CD4-positive, alpha-beta T cell (primary cell): ENCODE data around the gene NRDC. TPM values are rescaled to one million over a fixed set of nuclear protein-coding genes. Genes with fewer than 3 reads are reported as not detected.

Experiments
- ATAC-seq: fragments of 200-7000 bp; cut with Tn5 transposase; one replicate; pipeline ENCODE4 v1.10.0; 2022; ENCODE audit warnings: mild to moderate bottlenecking; ENCODE audit not compliant: poor library complexity
- CTCF ChIA-PET: fragments of 350-600 bp; sonication (Branson Sonifier 250); formaldehyde crosslinking; loops from one replicate; lab custom pipeline; 2021; ENCODE audit warnings: antibody characterized with exemption, inconsistent platforms; lab: Charles Lee
- POLR2A ChIA-PET: fragments of 350-600 bp; sonication (Branson Sonifier 250); formaldehyde crosslinking; loops from one replicate; lab custom pipeline; 2021; ENCODE audit warnings: antibody characterized with exemption, inconsistent platforms; lab: Charles Lee
- DNase-seq, 14 experiments: peaks; one replicate each; pipeline ENCODE4 v3.0.0-alpha.2; 2013 to 2020; ENCODE audit warnings: mixed read lengths in 2 of 14
- H3K27ac ChIP-seq, 2 donors: one replicate each; pipeline versions ENCODE4 v1.5.1 to v1.7.0; 2013; ENCODE audit warnings: low read length in 2 of 2, low read depth in 1 of 2, mild to moderate bottlenecking in 1 of 2
- H3K27me3 ChIP-seq, 2 experiments: 1 replicate in 1 of 2; 2 replicates in 1 of 2; pipeline versions ENCODE4 v1.6.1 to v1.7.0; 2013; ENCODE audit warnings: low read length in 2 of 2, control low read depth in 1 of 2, mild to moderate bottlenecking in 1 of 2, moderate library complexity in 1 of 2; ENCODE audit not compliant: insufficient read depth in 2 of 2, control insufficient read depth in 1 of 2
- H3K36me3 ChIP-seq: one replicate; pipeline ENCODE4 v1.6.1; 2013; ENCODE audit warnings: low read length, control low read depth; ENCODE audit not compliant: insufficient read depth
- H3K4me1 ChIP-seq: one replicate; pipeline ENCODE4 v1.6.1; 2013; ENCODE audit warnings: low read length, control low read depth; ENCODE audit not compliant: insufficient read depth
- H3K4me3 ChIP-seq: one replicate; pipeline ENCODE4 v1.5.1; 2013; ENCODE audit warnings: mild to moderate bottlenecking, low read length, moderate library complexity
- H3K9me3 ChIP-seq, 2 experiments: 1 replicate in 1 of 2; 2 replicates in 1 of 2; pipeline versions ENCODE4 v1.6.1 to v1.7.0; 2013; ENCODE audit warnings: low read length in 2 of 2, mild to moderate bottlenecking in 2 of 2, control low read depth in 1 of 2, moderate library complexity in 1 of 2; ENCODE audit not compliant: control insufficient read depth in 1 of 2, insufficient read depth in 1 of 2
- H3K27ac Mint-ChIP-seq: one replicate; pipeline ENCODE4 v1.8.0; 2020; ENCODE audit warnings: mixed read lengths
- H3K27me3 Mint-ChIP-seq: one replicate; pipeline ENCODE4 v1.8.0; 2021; ENCODE audit warnings: mixed read lengths
- H3K36me3 Mint-ChIP-seq: one replicate; pipeline ENCODE4 v1.8.0; 2021; ENCODE audit warnings: low read depth, mixed read lengths
- H3K4me1 Mint-ChIP-seq: one replicate; pipeline ENCODE4 v1.8.0; 2021; ENCODE audit warnings: low read depth, mixed read lengths
- H3K4me3 Mint-ChIP-seq: one replicate; pipeline ENCODE4 v1.8.0; 2020; ENCODE audit warnings: mild to moderate bottlenecking, mixed read lengths
- H3K9me3 Mint-ChIP-seq: one replicate; pipeline ENCODE4 v1.8.0; 2020; ENCODE audit warnings: mixed read lengths
- CTCF ChIP-seq: fragments of 200-600 bp; IDR thresholded peaks from one replicate; pipeline ENCODE4 v1.8.0; 2022; ENCODE audit warnings: antibody characterized with exemption, mild to moderate bottlenecking
- intact Hi-C, 2 experiments: fragments of 100-400 bp; cut with DNase I in 1 of 2; cut with micrococcal nuclease in 1 of 2; formaldehyde crosslinking; loops; one replicate each; pipeline versions ENCODE4 v1.15.1 to v1.9.0; 2023 to 2025; cut with DNase I, micrococcal nuclease
- total RNA-seq, 174 experiments: library from RNA in 2 of 174; stranded (reverse) in 2 of 174; gene quantifications; one replicate each; pipeline ENCODE4 v1.2.3 and lab custom pipeline; 2021 to 2026

Gene NRDC
- total RNA-seq, 2 experiments from 2014 or later, result 59.0 to 62.4 TPM

DNA sequence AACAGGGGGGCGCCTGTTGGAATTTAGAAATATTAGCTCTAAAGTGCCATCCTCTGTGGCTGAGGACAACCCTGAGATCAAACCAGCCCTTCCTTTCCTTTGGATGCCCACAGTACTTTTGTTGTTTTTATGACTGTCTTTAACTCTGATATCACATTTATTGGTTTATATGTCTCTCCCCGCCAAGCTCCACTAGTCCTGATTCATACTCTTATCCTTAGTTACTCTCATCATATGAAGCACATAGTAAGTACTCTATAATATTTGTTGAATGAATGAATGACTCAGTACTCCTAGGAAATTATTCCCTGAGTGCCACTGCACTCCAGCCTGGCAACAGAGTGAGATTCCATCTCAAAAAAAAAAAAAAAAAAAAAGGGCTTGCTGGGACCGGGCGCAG is 22.6 kb upstream of the NRDC start:
- Histone ChIP-seq H3K27ac (no peak overlapping the region), H3K27me3 (peaks cover 6 to 7% of the 10 kb centered on the region in 2 experiments), H3K9me3 (no peaks in the 10 kb centered on the region), H3K4me3 (no peak overlapping the region), H3K4me1 (no peaks in the 10 kb centered on the region), H3K36me3 (no peaks in the 10 kb centered on the region)
- H3K4me1 Mint-ChIP-seq, result no peaks in the 10 kb centered on the region
- POLR2A ChIA-PET, result no interaction called here
- intact Hi-C loops, result no loop called here
- no peaks in the 10 kb centered on the region for H3K36me3 Mint-ChIP-seq
- no peak overlapping the region for H3K4me3 Mint-ChIP-seq
- CTCF ChIA-PET, result no interaction called here
- no peaks in the 10 kb centered on the region for H3K9me3 Mint-ChIP-seq
- peaks cover 45% of the 10 kb centered on the region for H3K27me3 Mint-ChIP-seq
- no peak overlapping the region for H3K27ac Mint-ChIP-seq
- no peak for ATAC-seq
- DNase-seq, result no peak
- no peak for TF ChIP-seq CTCF

- no peak overlapping the region for H3K4me3 ChIP-seq
- H3K36me3 Mint-ChIP-seq, result no peaks in the 10 kb centered on the region
- peaks cover 9 to 11% of the 10 kb centered on the region in 2 experiments for H3K27me3 ChIP-seq
- ChIA-PET POLR2A (no interaction called here), CTCF (no interaction called here)
- H3K27me3 Mint-ChIP-seq, result peaks cover 52% of the 10 kb centered on the region
- TF ChIP-seq CTCF, result no peak
- no peaks in the 10 kb centered on the region for H3K36me3 ChIP-seq
- H3K9me3 ChIP-seq, result no peaks in the 10 kb centered on the region
- H3K4me1 ChIP-seq, result no peaks in the 10 kb centered on the region
- no peak overlapping the region for H3K4me3 Mint-ChIP-seq
- ATAC-seq (no peak), DNase-seq (no peak)
- H3K27ac Mint-ChIP-seq, result no peak overlapping the region
- no peak overlapping the region for H3K27ac ChIP-seq
- no peaks in the 10 kb centered on the region for H3K4me1 Mint-ChIP-seq
- H3K9me3 Mint-ChIP-seq, result no peaks in the 10 kb centered on the region
- intact Hi-C loops, result loop anchor here in 1 of 2 experiments (5.0 kb wide), 2 partner anchors 398 to 848 kb away; no protein-coding TSS in a partner anchor
These were observed 20.5 kb upstream of the NRDC start for GRCh38 chr1:51899022-51899421.

GRCh38 chr1:51898090-51898734 is 19.7 kb upstream of the NRDC start:
- DNase-seq, result no peak
- ChIA-PET CTCF (interaction anchor here (2.0 kb wide), 1 partner anchor 104 kb away, joined by 6 read pairs; no protein-coding TSS in a partner anchor), POLR2A (no interaction called here)
- no peaks in the 10 kb centered on the region for H3K36me3 Mint-ChIP-seq
- peaks cover 61% of the 10 kb centered on the region for H3K27me3 Mint-ChIP-seq
- no peak overlapping the region for H3K4me3 ChIP-seq
- H3K4me1 ChIP-seq, result no peaks in the 10 kb centered on the region
- no peaks in the 10 kb centered on the region for H3K9me3 Mint-ChIP-seq
- TF ChIP-seq CTCF, result no peak
- H3K4me1 Mint-ChIP-seq, result no peaks in the 10 kb centered on the region
- no peak overlapping the region for H3K27ac Mint-ChIP-seq
- no peak overlapping the region for H3K4me3 Mint-ChIP-seq
- no peak overlapping the region for H3K27ac ChIP-seq
- H3K9me3 ChIP-seq, result no peaks in the 10 kb centered on the region
- H3K36me3 ChIP-seq, result no peaks in the 10 kb centered on the region
- intact Hi-C loops, result loop anchor here in 1 of 2 experiments (5.0 kb wide), 2 partner anchors 399 to 849 kb away; no protein-coding TSS in a partner anchor
- peaks cover 9 to 11% of the 10 kb centered on the region in 2 experiments for H3K27me3 ChIP-seq
- ATAC-seq, result no peak
